GDM1 (cell line): ENCODE results near the gene TIMM29.
A peak's percentile ranks its signal among the peaks of the same experiment; 100 is the strongest.

Experiments
- DNase-seq: peaks from one replicate; lab custom pipeline; 2025; lab: John Stamatoyannopoulos, UW

The TIMM29 gene

GRCh38 chr19:10928563-10929401, at the start of gene TIMM29, which contains the start of gene YIPF2:
TSS of gene TIMM29 (plus strand) at chr19:10928811. CDS start at chr19:10928823, 12 bp downstream.
TSS of gene YIPF2 (minus strand) at chr19:10928639. CDS start at chr19:10928410, 229 bp downstream.
- peak; percentile 93 for DNase-seq

- no peak for DNase-seq
Observed at GRCh38 chr19:10881403-10882107, 47.1 kb upstream of the TIMM29 start.

GRCh38 chr19:10882108-10882457, 46.5 kb upstream of the TIMM29 start:
- DNase-seq, result no peak

GRCh38 chr19:10884274-10884673, 44.3 kb upstream of the TIMM29 start:
- DNase-seq, result no peak

GRCh38 chr19:10885201-10886169, 43.1 kb upstream of the TIMM29 start:
- DNase-seq, result no peak

GRCh38 chr19:10887616-10888367, 40.8 kb upstream of the TIMM29 start:
- DNase-seq, result no peak

GRCh38 chr19:10888421-10888866, 40.2 kb upstream of the TIMM29 start:
- DNase-seq, result no peak

GRCh38 chr19:10889880-10890279, 38.7 kb upstream of the TIMM29 start:
- no peak for DNase-seq

GRCh38 chr19:10891405-10892086, 37.1 kb upstream of the TIMM29 start:
- DNase-seq, result no peak

- DNase-seq, result no peak
Observed at GRCh38 chr19:10892256-10892655, 36.4 kb upstream of the TIMM29 start.

- no peak for DNase-seq
Observed at GRCh38 chr19:10894911-10895213, 33.7 kb upstream of the TIMM29 start.

GRCh38 chr19:10895363-10895762, 33.2 kb upstream of the TIMM29 start:
- DNase-seq, result no peak

- no peak for DNase-seq
Observed at GRCh38 chr19:10895920-10896319, 32.7 kb upstream of the TIMM29 start.

- no peak for DNase-seq
Observed at GRCh38 chr19:10896851-10897526, 31.6 kb upstream of the TIMM29 start.

GRCh38 chr19:10898633-10899032, 30.0 kb upstream of the TIMM29 start:
- no peak for DNase-seq

- no peak for DNase-seq
Observed at GRCh38 chr19:10899151-10899653, 29.4 kb upstream of the TIMM29 start.

GRCh38 chr19:10907925-10908324, 20.7 kb upstream of the TIMM29 start:
- DNase-seq, result no peak

- no peak for DNase-seq
Observed at GRCh38 chr19:10908380-10908960, 20.1 kb upstream of the TIMM29 start.

- no peak for DNase-seq
Observed at GRCh38 chr19:10911579-10912363, 16.8 kb upstream of the TIMM29 start.
